K562 (cell line): Measurements from ENCODE around the gene CFP. TPM values are rescaled to one million over a fixed set of nuclear protein-coding genes. Genes with fewer than 3 reads are reported as not detected.

ENCODE experiments used
- CC2D1A ChIP-seq: fragments of 450-650 bp; IDR thresholded peaks from 2 replicates; pipeline ENCODE4 v1.6.1; 2017; ENCODE audit warnings: mild to moderate bottlenecking
- CREB1 ChIP-seq, 2 experiments: sonication (generic) in 1 of 2; formaldehyde crosslinking in 1 of 2; IDR thresholded peaks; 2 replicates each; pipeline versions ENCODE4 v1.6.1 to v1.8.0; 2012 to 2022; ENCODE audit warnings: inconsistent platforms in 1 of 2, mild to moderate bottlenecking in 1 of 2, missing genetic modification reagents in 1 of 2, moderate library complexity in 1 of 2
- ETV1 ChIP-seq: fragments of 450-650 bp; conservative IDR thresholded peaks from 2 replicates; pipeline ENCODE4 v1.6.1; 2016; ENCODE audit warnings: missing genetic modification characterization, control low read depth, low read depth, missing compliant biosample characterization
- GABPB1 ChIP-seq: sonication (generic); formaldehyde crosslinking; IDR thresholded peaks from 2 replicates; pipeline ENCODE4 v1.8.0; 2022; ENCODE audit warnings: mild to moderate bottlenecking, missing genetic modification reagents
- HDAC1 ChIP-seq, 2 experiments: fragments of 450-650 bp; IDR thresholded peaks; 2 replicates each; pipeline ENCODE4 v1.6.1; 2016 to 2017; ENCODE audit warnings: inconsistent platforms in 1 of 2, mild to moderate bottlenecking in 1 of 2, moderate library complexity in 1 of 2
- KDM1A ChIP-seq, 2 experiments: fragments of 450-650 bp; IDR thresholded peaks; 2 replicates each; pipeline ENCODE4 v1.6.1; 2016; ENCODE audit warnings: mild to moderate bottlenecking in 2 of 2
- L3MBTL2 ChIP-seq: fragments of 450-650 bp; IDR thresholded peaks from 2 replicates; pipeline ENCODE4 v1.6.1; 2016; ENCODE audit warnings: mild to moderate bottlenecking, moderate library complexity
- MAZ ChIP-seq, 2 experiments: fragments of 450-650 bp in 1 of 2; sonication (generic) in 1 of 2; formaldehyde crosslinking; IDR thresholded peaks in 1 of 2; conservative IDR thresholded peaks in 1 of 2; 2 replicates each; pipeline versions ENCODE4 v1.4.0 to v1.5.0; 2020; ENCODE audit warnings: mild to moderate bottlenecking in 1 of 2, missing genetic modification reagents in 1 of 2
- NFATC3 ChIP-seq: fragments of 450-650 bp; IDR thresholded peaks from 2 replicates; pipeline ENCODE4 v1.6.1; 2017; ENCODE audit warnings: mild to moderate bottlenecking
- NFXL1 ChIP-seq: fragments of 450-650 bp; formaldehyde crosslinking; IDR thresholded peaks from 2 replicates; pipeline ENCODE4 v1.4.0; 2021; ENCODE audit warnings: mild to moderate bottlenecking
- OTX1 ChIP-seq: fragments of 450-650 bp; formaldehyde crosslinking; IDR thresholded peaks from 2 replicates; pipeline ENCODE4 v1.4.0; 2022; ENCODE audit warnings: mild to moderate bottlenecking
- POLR2AphosphoS2 ChIP-seq: IDR thresholded peaks from 2 replicates; pipeline ENCODE4 v1.6.1; 2012; ENCODE audit warnings: low read length, improper control_type of control experiment
- RBFOX2 ChIP-seq: fragments of 200-400 bp; formaldehyde crosslinking; IDR thresholded peaks from 2 replicates; pipeline ENCODE4 v1.6.1; 2017; ENCODE audit warnings: low read depth, mild to moderate bottlenecking, low read length, moderate library complexity
- REST ChIP-seq, 2 experiments: fragments of 450-650 bp; formaldehyde crosslinking in 1 of 2; IDR thresholded peaks; 2 replicates each; pipeline versions ENCODE4 v1.4.0 to v1.6.1; 2014 to 2020; ENCODE audit warnings: mild to moderate bottlenecking in 2 of 2, borderline replicate concordance in 1 of 2, low read depth in 1 of 2
- TBP ChIP-seq: optimal IDR thresholded peaks from 2 replicates; pipeline ENCODE3; 2011; ENCODE audit warnings: low read depth, low read length, improper control_type of control experiment
- TEAD1 ChIP-seq, 2 experiments: fragments of 450-650 bp in 1 of 2; sonication (generic) in 1 of 2; formaldehyde crosslinking; IDR thresholded peaks; 2 replicates each; pipeline versions ENCODE4 v1.4.0 to v1.8.0; 2020 to 2022; ENCODE audit warnings: mild to moderate bottlenecking in 2 of 2, missing genetic modification reagents in 1 of 2
- ZNF174 ChIP-seq: fragments of 250-450 bp; sonication (Bioruptor Pico); IDR thresholded peaks from 2 replicates; pipeline ENCODE4 v1.4.0; 2020; ENCODE audit warnings: mild to moderate bottlenecking
- ZNF184 ChIP-seq: sonication (generic); formaldehyde crosslinking; IDR thresholded peaks from 2 replicates; pipeline ENCODE4 v1.5.0; 2020; ENCODE audit warnings: missing genetic modification reagents
- ZNF551 ChIP-seq: fragments of 250-450 bp; sonication (Bioruptor Pico); IDR thresholded peaks from 2 replicates; pipeline ENCODE4 v1.5.0; 2021; ENCODE audit warnings: mild to moderate bottlenecking, moderate library complexity
- ZNF57 ChIP-seq: fragments of 450-650 bp; formaldehyde crosslinking; IDR thresholded peaks from 2 replicates; pipeline ENCODE4 v1.4.0; 2020; ENCODE audit warnings: mild to moderate bottlenecking, moderate library complexity
- ZNF76 ChIP-seq: fragments of 250-450 bp; sonication (Bioruptor Pico); IDR thresholded peaks from 2 replicates; pipeline ENCODE4 v1.4.0; 2020; ENCODE audit warnings: mild to moderate bottlenecking, moderate library complexity, borderline replicate concordance
- polyA plus RNA-seq, 8 experiments: library from polyadenylated mRNA; depleted of rRNA in 4 of 8; stranded (reverse) in 5 of 8; unstranded in 3 of 8; fragments of >200 nt; fragmentation: Nextera tagmentation in 2 of 8; fragmentation: Illumina TruSeq in 1 of 8; extraction: Ambion mirVana in 2 of 8; extraction: Trizol in 1 of 8; gene quantifications; 2 replicates each; pipeline versions ENCODE4 v1.2.1 to v1.2.3, GENCODE V29; 2011 to 2014; ENCODE audit warnings: inconsistent platforms in 1 of 8, missing spikeins in 1 of 8
- total RNA-seq, 7 experiments: library from RNA; depleted of rRNA in 6 of 7; stranded (reverse); fragments of >200 nt in 6 of 7; fragmentation: Illumina TruSeq in 2 of 7; extraction: Trizol in 2 of 7; gene quantifications; 2 replicates each; pipeline versions ENCODE4 v1.2.1 to v1.2.3, GENCODE V29; 2011 to 2021; ENCODE audit warnings: low replicate concordance in 1 of 7

Gene CFP
- total and polyA plus RNA-seq, 9 of the 15 experiments (the other 6 are each of a cell fraction or from before 2014, with no cell fraction given), result 0.18 to 2.0 (median 0.55) TPM

DNA sequence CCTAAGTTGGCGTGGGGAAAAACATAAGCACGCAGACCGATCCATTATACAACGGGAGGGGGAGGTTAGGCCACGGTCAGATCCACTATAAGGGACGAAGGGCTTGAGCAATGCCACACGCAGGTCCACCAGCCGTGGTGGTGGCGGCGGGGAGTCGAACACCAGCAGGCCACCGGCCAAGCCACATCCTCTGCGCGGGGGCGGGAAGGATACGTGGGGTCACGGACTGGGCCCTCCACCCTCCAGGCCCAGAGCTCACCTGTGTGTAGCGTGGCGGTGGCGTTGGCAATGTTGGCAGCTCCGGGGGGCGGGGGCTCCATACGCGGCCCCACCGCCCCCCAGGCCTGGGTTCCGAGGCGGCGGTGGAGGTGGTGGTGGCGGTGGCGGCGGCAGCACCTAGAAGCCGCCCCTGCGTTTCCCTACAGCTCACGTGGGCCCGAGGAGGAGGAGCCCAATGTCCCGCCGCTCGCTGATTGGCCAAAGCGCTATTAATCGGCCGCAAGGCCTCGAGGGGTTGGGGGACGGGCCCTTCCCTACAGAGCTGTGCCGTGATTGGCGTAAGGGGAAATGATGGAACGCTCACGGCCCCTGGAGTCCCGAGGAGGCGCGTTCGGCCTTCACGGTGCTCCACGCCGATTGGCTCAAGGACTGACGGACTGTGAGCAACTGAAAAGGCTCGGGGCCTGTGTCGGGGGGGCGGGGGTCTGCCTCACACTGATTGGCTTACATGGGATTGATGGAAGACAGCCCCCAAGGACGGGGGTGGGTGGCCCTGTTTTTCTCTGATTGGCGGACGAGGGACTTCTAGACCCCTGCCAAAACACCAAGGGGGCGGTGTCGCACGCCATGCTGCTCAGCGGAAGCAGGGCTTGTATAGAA is 20.7 kb upstream of the CFP start, which contains the start of gene ELK1 (continued):
- TF ChIP-seq HDAC1 (IDR thresholded peaks at IDR 0.05), result peak in 1 of 2 experiments; percentile 86; a peak in 2 of 4 replicates
- TF ChIP-seq ZNF57 (CRISPR knock-in tag), result no peak
- TF ChIP-seq ETV1 (tag), result peak; percentile 65
- no peak for TF ChIP-seq ZNF174
- peak; percentile 32; the same call in 1 of the 2 replicates for TF ChIP-seq REST (IDR thresholded peaks at IDR 0.05; ENCODE audit: borderline replicate concordance)
- no peak for TF ChIP-seq REST (CRISPR knock-in tag; IDR thresholded peaks at IDR 0.05; ENCODE audit: low read depth)
- no peak for TF ChIP-seq OTX1 (CRISPR knock-in tag)
- TF ChIP-seq ZNF184 (CRISPR knock-in tag), result no peak
- TF ChIP-seq ZNF76 (CRISPR knock-in tag), result no peak
- no peak for TF ChIP-seq NFATC3
- TF ChIP-seq GABPB1 (CRISPR knock-in tag), result peak; percentile 33; the same call in 1 of the 2 replicates
- peak; percentile 66 for TF ChIP-seq L3MBTL2
- TF ChIP-seq CC2D1A, result no peak
- TF ChIP-seq NFXL1, result no peak
- peak; percentile 94 for TF ChIP-seq RBFOX2
- peak; percentile 65 for TF ChIP-seq TBP
- TF ChIP-seq POLR2AphosphoS2, result peak; percentile 70; the same call in 1 of the 2 replicates
- no peak; the same call in 1 of the 2 replicates for TF ChIP-seq CREB1 (IDR thresholded peaks at IDR 0.05)
- peak; percentile 24; the same call in 1 of the 2 replicates for TF ChIP-seq CREB1 (CRISPR knock-in tag; IDR thresholded peaks at IDR 0.05)
- TF ChIP-seq MAZ (CRISPR knock-in tag; conservative IDR thresholded peaks at IDR 0.05 in 1 of 2, IDR thresholded peaks at IDR 0.05 in 1 of 2), result peak in 1 of 2 experiments; percentile 60; a peak in 2 of 4 replicates
- TF ChIP-seq KDM1A (IDR thresholded peaks at IDR 0.05), result no peak
- TF ChIP-seq ZNF551 (CRISPR knock-in tag), result no peak
- TF ChIP-seq TEAD1 (CRISPR knock-in tag; IDR thresholded peaks at IDR 0.05), result peak in 1 of 2 experiments; percentile 69; a peak in 1 of 4 replicates
